HCT116 (cell line): Measurements from ENCODE around the gene ITGA2B. TPM values are rescaled to one million over a fixed set of nuclear protein-coding genes. Genes with fewer than 3 reads are reported as not detected.

ENCODE experiments used
- total RNA-seq: library from RNA; stranded (reverse); gene quantifications from one replicate; pipeline ENCODE4 v1.2.1, GENCODE V29; 2021; ENCODE audit not compliant: unreplicated experiment

Gene ITGA2B
- total RNA-seq, 1 experiment from 2014 or later = 7.6 TPM

Other genes starting within 250 kb of the ITGA2B start
- 14.3 TPM for gene HROB, start 247.7 kb downstream of the ITGA2B start, total RNA-seq
- 0.37 TPM for gene ASB16, start 218.9 kb downstream of the ITGA2B start, total RNA-seq
- 25.1 TPM for gene TMUB2, start 202.7 kb downstream of the ITGA2B start, total RNA-seq
- 86.7 TPM for gene ATXN7L3, start 189.8 kb downstream of the ITGA2B start, total RNA-seq
- 84.3 TPM for gene UBTF, start 170.0 kb downstream of the ITGA2B start, total RNA-seq
- gene SLC4A1, start 121.5 kb downstream of the ITGA2B start, total RNA-seq = 0.22 TPM
- gene RUNDC3A, start 81.0 kb downstream of the ITGA2B start, total RNA-seq = 0.61 TPM
- 326 TPM for gene SLC25A39, start 64.8 kb downstream of the ITGA2B start, total RNA-seq
- 206 TPM for gene GRN, start 44.3 kb downstream of the ITGA2B start, total RNA-seq
- 18.0 TPM for gene FAM171A2, start 25.8 kb downstream of the ITGA2B start, total RNA-seq
- 28.7 TPM for gene GPATCH8, start 113.8 kb upstream of the ITGA2B start, total RNA-seq
- 12.8 TPM for gene FZD2, start 167.8 kb upstream of the ITGA2B start, total RNA-seq